Fibroblast of skin of back (primary cell): ENCODE results near the gene DMKN.
A peak's percentile ranks its signal among the peaks of the same experiment; 100 is the strongest.
"Not testable (repeated sequence)": the region's sequence is repeated elsewhere in the genome, so short reads cannot be mapped to it uniquely, and the experiment has no call there.

ENCODE experiments used
- DNase-seq: peaks from one replicate; pipeline ENCODE4 v3.0.0-alpha.2; 2013

Gene DMKN

DNA sequence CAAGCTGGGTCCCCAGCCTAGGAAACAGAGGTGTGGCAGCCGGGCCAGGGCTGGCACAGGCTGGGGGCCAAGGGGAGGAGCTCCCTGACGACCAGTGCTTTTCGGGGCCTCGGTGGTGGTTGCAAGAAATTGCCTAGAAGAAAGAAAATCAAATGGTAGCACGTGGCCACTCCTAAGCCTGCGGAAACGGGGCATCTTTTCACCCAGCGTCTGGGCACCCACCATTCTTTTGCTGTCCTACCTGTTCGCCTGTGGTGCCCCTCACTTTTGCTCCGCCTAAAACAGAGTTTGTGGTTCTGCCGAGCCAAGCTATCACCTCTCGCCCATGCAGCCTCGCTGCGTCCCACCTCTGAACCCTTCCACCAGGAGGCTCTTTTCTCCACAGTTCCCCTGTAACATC, 16.0 kb downstream of the DMKN start:
- DNase-seq, result no peak

DNA sequence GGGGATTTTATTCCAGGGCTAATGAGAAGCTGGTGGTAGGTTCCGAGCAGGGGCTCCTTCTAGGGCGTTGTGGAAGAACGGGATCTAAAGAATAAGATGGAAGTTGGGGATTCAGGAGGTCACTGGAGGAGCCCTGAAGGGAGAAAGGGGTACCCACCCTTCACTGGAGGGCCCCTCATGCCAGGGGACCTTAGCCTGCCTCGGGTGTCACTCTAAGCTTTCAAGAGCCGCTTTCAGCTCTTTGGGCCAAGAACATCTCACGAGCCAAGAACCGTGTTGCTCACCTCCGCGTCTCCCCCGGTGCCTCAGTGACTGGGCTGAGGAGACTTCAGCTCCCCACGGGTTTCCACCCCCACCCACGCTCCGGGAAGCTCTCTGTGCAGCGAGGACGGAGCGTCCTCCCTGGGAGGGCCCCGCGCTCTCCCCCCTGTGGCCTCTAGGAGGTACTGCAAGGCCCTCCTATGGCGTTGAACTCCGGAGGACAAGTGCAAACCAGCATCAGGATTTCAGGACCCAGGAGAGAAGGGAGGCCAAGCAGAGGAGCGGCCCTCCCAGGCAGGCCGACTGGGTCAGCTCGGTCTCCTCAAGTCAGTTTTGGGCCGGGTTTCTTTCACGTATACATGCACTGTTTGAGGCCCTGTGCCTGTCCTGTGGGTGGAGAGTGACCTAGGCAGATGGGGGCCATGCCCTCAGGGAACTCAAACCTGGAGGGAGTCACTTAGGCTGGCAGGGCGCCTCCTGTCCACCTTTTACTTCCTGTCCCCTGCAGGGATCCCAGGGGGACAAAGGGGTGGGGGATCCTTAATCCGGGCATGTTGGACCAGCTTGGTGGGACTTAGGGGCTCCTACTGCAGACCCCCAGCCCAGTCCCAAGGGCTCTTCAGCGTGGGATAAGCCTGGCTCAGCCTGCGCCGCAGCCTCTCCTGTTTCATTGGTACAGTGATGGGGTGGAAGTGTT, 18.1 kb downstream of the DMKN start:
- peak; percentile 56 for DNase-seq

DNA sequence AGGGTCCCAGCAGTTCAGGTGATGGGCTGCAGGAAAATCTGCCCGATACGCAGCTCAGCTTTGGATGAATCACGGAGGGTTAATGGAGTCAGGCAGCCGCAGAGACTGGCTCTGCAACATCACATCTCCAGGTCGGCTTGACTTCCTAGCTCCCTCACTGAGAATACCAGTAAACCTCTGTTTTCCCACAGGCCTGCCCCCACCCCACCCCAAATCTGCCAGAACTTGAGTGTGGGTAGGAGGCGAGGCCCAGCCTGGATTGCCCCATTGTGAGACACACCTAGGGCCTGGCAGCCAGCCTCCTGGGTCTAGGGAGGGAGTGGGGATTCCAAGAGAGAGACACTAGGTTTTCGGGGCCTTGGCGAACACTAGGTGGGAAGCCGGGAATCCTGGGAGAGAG, 19.5 kb downstream of the DMKN start:
- DNase-seq, result no peak

DNA sequence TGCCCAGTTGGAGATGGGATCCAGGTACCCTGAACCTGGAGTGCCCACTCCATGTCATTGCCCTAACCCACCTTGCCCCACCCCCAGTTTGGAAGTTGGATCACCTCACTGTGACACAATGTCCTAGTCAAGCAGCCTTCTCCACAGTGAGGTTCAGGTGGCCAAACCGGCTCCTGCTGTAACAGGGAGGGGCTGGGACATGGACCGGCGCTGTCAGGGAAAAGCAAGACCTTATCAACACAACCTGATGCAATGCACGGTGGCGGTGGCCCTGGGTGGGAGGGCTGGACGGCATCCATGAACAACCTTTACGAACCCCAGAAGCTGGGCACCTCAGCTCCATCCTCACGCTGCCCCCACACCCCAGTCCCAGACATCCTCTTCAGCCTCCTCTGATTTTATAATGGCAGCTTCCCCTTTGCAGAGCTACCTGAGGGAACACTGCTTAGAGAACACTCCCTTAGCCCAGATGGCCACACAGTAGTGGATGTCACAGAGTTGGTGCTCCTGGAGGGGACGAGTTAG, 21.6 kb downstream of the DMKN start:
- no peak for DNase-seq

DNA sequence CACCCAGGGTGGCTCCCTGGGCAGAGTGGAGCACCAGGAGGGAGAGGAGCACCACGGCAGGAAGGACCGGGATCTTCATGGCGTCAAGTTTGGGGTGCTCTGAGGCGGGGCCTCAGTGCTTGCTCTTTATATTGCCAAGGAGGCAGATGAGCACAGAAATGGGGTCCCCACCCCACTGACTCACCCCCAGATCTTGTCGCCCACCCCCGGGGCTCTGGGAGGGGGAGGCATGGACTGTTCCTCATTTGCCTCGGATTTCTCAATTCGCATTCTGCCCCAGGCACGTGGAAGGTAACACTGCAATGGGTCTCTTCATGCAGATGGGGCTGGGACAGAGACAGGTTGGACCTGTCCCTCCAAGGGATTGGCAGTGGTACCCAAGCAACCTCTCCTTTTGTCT, 23.1 kb downstream of the DMKN start, which contains the start of gene KRTDAP:
Gene KRTDAP (minus strand): TSS at position 101 of the 400 bp plus-strand sequence. CDS start 22 bp downstream, at position 79.
- DNase-seq, result no peak

DNA sequence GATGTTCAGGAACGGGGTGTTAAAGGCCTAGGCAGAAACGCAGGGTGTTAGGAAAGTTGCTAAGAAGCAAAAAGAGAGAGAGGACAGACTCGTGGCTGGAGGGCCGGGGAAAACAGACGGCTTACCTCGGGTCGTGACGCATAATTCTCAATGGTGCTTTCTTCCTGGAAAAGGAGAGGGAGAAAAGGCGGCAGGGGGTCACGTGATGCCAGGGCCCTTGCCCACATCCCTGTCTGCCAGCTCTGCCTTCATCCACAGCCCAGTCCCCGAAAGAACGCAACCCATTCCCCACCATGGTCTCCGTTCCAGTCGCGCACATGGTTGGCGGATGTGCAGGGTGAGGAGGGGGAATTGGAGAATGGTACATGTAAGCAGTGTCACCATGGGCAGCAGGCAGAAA, 24.8 kb downstream of the DMKN start:
- no peak for DNase-seq

DNA sequence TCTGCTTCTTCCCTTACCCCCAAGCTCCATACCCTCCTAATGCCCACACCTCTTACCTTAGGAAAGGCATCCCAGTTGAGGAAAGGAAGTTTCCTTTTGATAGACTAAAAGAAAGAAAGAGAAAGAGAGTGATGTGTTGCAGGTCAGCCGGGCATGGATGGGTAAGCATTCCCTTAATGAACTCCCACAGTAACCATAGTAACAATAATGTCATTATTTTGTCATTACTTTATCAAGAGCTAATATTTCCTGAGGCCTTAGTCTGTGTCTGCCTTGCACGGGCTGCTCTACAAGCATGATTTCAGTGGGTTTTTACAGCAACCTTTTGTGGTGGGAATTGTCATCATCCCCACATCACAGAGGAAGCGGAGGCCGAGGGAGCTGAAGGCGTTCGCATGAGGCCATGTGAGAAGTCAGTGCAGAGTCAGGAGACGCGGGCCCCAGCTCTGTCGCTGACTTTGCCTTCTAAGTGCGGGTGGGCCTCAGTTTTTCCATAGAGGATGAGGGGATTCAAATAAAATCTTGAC, 25.7 kb downstream of the DMKN start:
- no peak for DNase-seq

DNA sequence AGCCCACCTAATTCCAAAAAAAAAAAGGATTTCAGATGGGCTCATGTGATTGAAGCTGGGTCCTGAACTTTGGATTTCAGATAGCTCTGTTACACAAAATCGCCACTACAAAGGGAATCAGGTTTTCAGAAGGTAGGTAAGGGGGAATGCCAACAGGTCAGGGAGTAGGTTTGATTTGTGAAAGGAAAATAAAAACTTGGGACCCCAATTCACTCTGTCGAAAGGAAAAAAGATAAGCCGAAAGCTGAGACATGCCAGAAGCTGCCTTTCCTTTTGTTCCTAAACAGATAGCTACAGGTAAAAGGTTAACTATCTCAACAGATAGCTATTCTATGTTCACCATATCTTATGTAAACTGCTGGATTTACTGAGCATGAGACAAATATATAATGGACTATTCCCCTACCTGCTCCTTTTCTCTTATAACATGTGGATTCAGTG, 27.2 kb downstream of the DMKN start:
- no peak for DNase-seq

DNA sequence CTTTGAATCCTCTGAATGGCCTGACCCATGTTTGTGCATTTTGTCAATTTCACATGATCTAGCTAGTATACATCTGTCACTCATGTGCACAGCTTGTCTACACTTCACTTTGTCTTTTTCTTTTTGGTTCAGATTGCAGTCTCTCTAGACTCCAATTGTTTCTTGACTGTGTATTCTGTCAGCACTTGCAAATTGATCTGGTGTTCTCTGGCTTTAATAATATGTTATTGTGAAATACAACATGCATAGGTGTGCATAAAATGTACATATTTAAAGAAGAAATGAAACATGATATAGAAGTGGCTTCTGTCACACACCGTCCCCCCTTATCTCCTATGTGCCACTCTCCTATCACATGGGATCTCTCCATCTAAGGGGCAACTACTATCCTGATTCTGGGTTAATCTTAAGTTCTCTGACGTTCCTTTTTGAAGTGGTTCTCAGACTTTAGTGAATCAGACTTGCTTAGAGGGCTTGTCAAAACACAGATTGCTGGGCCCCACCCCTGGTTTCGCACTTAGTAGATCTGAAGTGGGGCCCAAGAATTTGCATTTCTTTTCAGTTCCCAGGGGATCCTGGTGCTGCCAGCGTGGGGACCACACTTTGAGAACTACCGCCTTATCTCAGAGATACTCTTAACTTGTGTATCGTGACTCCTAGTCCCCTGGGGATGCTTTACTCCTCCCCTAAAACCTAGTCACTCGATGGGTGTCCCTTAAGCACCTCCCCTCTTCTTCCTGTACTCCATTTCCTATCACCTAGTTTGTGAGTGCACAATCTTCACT, 29.0 kb downstream of the DMKN start:
- no peak for DNase-seq

DNA sequence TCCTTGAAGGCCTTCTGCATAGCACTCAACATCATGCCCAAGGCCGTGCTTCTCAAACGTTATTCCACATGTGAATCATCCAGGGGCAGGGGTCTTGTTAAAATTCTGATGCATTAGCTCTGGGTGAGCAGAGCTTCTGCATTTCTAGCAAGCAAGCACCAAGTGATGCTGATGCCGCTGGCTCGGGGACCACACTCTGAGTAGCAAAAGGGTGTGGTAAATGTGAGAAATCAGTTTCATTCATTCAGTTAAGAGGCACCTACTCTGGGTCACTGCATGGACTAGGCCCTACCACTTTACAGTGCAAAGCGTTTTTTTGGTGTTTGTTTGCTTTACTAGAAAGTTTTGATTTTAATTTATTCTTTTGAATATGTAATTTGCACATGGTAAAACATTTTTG, 30.4 kb downstream of the DMKN start:
- no peak for DNase-seq

DNA sequence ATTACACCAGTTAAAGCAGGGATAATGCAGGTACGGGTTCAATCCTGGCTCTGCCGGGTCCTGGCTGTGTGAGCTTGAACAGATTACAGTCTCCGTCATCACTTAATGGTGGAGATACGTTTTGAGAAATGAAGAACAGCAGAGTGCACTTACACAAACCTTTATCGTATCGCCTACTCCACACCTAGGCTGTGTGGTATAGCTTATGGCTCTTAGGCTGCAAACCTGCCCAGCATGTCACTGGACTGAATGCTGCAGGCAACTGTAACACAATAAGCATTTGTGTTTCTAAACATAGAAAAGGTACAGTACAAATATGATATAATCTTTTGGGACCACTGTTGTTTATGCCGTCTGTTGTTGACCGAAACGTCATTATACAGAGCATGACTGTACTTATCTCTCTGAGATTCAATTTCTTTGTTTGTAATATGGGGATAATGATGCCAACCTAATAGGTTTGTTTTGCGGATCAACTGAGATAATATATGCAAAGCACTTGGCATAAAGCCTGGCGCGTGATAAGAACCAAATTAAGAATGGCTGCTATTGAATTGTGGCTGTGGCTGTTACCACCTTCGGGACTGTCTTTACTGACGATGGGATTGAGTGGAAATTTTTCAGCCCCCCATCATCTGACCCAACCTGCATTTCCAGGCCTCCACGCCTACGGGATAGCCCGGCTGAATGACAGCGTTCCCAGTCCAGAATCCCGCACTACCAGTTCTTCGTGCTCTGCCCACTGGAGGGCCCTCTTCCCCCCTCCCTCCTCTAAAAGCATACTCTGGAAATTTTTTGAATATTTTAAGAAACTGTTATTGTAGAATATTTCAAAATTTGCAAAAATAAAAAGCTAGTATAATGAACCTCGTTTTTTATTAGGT, 34.4 kb downstream of the DMKN start:
- DNase-seq, result no peak

DNA sequence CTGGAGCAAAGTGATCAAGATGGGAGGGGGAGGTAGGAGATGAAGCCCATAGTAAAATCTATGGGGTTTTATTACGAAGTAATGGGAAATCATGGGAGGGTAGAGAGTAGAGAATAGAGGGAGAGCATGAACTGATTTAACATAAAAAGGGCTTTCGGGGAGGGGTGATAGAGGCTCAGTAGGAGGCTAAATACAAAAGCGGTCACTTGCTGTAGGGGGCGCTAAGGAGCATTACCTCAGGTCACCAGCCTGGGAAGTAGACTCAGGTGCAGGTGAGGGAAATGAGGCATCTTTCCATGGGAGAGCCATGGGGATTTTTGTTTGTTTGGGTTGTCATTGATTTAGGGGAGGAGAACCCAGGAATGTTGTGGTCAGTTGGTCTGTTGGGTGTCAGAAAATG, 37.3 kb downstream of the DMKN start:
- DNase-seq, result no peak

DNA sequence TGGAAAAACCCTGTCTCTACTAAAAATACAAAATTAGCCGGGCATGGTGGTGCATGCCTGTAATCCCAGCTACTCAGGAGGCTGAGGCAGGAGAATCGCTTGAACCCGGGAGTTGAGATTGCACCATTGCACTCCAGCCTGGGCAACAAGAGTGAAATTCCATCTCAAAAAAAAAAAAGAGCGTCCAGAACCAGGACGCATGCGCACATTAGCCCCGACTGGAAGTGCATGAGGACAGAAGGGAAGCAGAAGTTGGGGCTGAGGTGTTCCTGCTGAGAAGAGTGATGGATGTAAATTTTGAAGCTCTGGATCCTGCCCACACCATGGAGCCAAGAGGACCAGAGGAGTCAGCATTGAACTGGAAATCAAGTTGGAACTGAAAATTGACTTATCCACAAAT, 38.9 kb downstream of the DMKN start:
- DNase-seq, result not testable (repeated sequence)

DNA sequence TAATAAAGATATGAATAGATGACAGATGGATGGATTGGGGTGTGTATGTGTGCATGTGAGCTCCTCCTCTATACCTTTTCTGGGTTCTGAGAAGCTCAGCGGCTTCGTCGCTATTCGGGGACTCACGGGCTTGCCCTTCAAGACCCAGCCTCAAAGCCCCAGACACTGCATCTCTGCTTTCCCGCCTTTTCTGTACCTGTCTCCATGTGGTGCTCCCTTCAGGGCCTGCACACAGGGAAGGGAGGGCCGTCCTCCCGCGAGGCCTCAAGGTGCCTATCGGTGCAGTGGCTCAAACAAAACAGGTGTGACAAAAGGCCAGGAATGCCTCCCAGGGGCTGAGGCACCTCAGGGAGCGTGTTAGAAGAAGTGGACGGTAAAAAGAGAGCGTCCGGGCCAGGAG, 39.3 kb downstream of the DMKN start:
- no peak for DNase-seq

DNA sequence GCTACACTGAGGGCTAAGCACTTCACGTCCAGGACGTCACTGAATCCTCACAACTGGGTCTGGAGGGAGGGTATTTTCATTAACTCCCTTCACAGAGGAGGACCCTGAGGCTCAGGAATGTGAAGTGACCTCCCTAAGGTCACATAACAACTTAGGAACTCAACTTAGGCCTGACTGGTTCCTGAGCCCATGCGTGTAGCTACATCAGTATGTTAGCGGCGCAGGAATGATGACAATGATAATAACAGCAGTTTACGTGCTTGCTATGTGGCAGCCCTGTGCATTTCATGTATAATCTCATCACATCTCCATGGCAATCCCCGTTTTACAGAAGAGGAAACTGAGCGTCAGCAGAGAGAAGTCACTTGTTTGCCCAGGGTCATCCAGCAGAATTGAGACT, 41.5 kb downstream of the DMKN start:
- no peak for DNase-seq

DNA sequence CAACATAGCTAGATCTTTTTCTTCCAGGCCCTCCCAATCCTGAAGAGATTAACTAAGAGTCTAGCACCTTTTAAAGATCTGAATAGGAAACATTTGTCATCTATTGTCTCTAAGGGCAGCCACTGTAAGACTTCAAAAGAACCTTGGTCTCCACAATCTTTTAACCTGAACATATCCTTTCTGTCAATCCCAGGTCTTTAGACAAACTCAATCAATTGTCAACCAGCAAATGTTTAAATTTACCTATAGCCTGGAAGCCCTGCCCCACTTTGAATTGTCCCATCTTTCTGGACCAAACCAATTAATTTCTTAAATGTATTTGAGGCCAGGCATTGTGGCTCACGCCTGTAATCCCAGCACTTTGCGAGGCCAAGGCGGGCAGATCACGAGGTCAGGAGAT, 42.4 kb downstream of the DMKN start:
- not testable (repeated sequence) for DNase-seq

DNA sequence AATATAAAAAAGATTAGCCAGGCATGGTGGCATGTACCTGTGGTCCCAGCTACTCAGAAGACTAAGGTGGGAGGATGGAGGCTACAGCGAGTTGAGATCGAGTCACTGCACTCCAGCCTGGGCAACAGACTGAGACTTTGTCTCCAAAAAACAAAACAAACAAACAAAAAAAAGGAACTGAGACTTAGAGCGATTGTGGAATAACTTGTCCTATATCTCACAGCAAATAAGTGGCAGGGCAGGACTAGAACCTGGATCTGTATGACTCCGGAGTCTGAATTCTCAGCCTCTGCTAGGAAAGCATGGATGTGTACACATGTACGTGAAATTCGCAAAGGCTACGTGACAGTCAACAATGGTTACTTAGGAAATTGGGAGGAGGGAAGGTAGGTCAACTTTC, 43.3 kb downstream of the DMKN start:
- DNase-seq, result no peak

DNA sequence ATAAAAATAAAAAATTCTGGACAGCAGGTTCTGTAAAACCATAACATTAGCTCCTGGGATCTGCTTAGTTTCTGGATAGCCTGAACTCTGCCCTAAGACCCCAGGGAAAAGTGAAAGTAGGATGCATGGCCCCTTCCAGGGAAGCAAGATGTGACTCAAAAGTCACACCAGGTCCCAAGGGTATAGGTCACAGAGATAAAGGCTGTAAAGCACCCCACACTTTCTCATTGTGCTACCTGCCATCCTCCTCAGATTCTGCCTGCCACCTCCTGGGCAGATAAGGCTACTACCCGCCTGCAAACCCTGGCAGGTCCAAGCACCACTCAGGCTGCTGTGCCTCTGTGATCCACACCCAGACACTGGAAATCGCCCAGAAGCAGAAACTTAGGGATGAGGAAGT, 44.8 kb downstream of the DMKN start:
- no peak for DNase-seq

DNA sequence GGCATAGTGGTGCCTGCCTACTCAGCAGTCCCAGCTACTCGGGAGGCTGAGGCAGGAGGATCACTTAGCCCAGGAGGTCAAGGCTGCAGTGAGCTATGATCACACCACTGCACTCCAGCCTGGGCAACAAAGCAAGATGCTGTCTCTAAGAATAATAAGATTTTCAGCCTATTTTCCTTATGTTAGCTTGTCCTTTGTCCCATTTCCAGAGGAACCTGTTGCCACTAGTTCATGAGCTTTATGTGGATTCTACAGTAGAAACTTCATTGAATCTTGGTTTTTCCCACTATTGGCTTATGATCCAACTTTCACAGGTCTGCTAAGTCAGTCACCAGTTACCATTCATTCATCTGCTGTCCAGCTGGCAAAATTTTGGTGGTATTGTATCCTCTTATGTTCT, 47.2 kb downstream of the DMKN start:
- DNase-seq, result no peak

DNA sequence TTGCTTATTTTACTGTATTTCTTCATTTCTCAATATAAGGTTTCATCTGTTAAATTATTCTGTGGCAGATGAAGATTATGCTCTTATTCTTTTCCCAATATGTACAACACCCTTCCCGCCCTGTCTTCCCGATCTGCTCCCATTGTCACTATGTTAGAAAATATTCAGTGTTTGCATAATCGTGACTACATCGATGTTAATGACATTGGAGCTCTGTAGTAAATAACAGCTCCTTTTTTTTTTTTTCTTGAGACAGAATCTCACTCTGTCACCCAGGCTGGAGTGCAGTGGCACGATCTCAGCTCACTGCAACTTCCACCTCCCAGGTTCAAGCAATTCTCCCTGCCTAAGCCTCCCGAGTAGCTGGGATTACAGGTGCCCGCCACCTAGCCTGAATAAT, 50.5 kb downstream of the DMKN start:
- not testable (repeated sequence) for DNase-seq

DNA sequence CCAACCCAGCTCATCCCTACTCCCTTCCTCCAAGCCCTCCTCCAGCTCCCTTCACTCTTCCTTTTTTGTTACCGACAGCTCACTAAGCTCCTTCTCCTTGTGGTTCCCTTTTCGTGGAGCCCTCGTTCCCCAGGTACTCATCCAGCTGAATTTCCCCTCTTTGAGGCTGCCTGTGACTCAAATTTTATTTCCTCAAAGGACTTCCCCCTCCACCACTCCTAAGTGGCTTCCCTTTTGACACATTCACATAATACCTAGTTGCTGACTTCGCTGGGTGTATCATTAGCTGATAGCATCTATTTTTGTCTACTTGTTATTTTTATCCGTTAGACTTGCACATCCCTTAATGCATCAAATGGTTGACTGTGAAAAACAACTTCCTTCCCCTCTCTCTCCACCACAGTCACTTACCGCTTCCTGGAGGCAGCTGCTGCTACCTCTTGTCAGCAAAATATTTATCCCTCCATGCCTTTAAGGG, 50.9 kb downstream of the DMKN start:
- no peak for DNase-seq

DNA sequence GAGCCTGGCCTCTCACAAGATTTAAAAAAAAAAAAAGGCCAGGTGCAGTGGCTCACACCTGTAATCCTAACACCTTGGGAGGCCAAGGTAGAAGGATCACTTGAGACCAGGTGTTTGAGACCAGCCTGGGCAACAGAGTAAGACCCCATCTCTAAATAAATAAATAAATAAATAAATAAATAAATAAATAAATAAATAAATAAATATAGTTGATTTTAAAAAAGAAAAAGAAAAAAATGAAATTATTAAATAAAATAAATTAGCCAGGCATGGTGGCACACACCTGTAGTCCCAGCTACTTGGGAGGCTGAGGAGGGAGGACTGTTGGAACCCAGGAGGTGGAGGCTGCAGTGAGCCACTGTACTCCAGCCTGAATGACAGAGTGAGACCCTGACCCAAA, 51.7 kb downstream of the DMKN start:
- DNase-seq, result not testable (repeated sequence)
